ENCODE measurements around the gene SLC2A9.

The SLC2A9 gene

GRCh38 chr4:10020871-10021652, at the start of gene SLC2A9:
Gene SLC2A9 (minus strand): TSS chr4:10021497. CDS start chr4:10021429, 68 bp downstream.
- DNase-seq: no peak

GRCh38 chr4:10069075-10069642, 47.9 kb upstream of the SLC2A9 start:
- no peak for DNase-seq

GRCh38 chr4:10066670-10067651, 45.7 kb upstream of the SLC2A9 start:
- no peak for DNase-seq

- DNase-seq: no peak
These were observed 44.9 kb upstream of the SLC2A9 start for GRCh38 chr4:10066206-10066605.

GRCh38 chr4:10063544-10064300, 42.4 kb upstream of the SLC2A9 start:
- DNase-seq: no peak

GRCh38 chr4:10061650-10062415, 40.5 kb upstream of the SLC2A9 start:
- DNase-seq: no peak

- DNase-seq: no peak
These were observed 37.1 kb upstream of the SLC2A9 start for GRCh38 chr4:10058371-10058770.

- DNase-seq: no peak
These were observed 35.7 kb upstream of the SLC2A9 start for GRCh38 chr4:10057023-10057395.

GRCh38 chr4:10056334-10057022, 35.2 kb upstream of the SLC2A9 start:
- DNase-seq: no peak

- DNase-seq: no peak
These were observed 34.6 kb upstream of the SLC2A9 start for GRCh38 chr4:10055871-10056270.

- no peak for DNase-seq
These were observed 33.3 kb upstream of the SLC2A9 start for GRCh38 chr4:10054571-10055041.

- no peak for DNase-seq
These were observed 32.5 kb upstream of the SLC2A9 start for GRCh38 chr4:10053635-10054453.

- no peak for DNase-seq
These were observed 30.3 kb upstream of the SLC2A9 start for GRCh38 chr4:10051517-10052135.

- DNase-seq: no peak
These were observed 29.4 kb upstream of the SLC2A9 start for GRCh38 chr4:10050721-10051120.

GRCh38 chr4:10050261-10050661, 29.0 kb upstream of the SLC2A9 start:
- no peak for DNase-seq

- DNase-seq: no peak
These were observed 27.8 kb upstream of the SLC2A9 start for GRCh38 chr4:10048941-10049697.

GRCh38 chr4:10047967-10048366, 26.7 kb upstream of the SLC2A9 start:
- no peak for DNase-seq

- DNase-seq: no peak
These were observed 25.2 kb upstream of the SLC2A9 start for GRCh38 chr4:10046471-10046870.

GRCh38 chr4:10045481-10045880, 24.2 kb upstream of the SLC2A9 start:
- no peak for DNase-seq

Measured in GOT3 (cell line).